ENCODE results near the gene NPTX2.

NPTX2 gene

DNA sequence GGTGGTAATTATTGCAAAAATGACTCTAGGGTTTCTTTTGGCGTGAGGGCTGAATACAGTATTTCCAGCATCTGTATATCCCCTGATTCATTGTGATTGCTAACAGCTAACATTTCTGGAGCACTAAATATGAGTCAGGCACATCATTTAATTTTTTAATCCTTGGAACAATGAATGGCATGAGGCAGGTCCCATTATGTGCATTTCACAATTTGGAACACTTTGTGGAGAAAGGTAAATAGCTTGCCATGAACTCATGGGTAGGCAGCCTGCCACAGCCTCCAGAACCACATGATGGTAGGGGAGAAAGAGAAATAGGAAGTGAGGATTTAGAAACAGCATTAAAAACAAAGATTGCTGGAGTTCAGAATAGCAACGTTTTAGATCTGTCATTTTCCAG is 1.7 kb downstream of the NPTX2 start:
- DNase-seq, result no peak

DNA sequence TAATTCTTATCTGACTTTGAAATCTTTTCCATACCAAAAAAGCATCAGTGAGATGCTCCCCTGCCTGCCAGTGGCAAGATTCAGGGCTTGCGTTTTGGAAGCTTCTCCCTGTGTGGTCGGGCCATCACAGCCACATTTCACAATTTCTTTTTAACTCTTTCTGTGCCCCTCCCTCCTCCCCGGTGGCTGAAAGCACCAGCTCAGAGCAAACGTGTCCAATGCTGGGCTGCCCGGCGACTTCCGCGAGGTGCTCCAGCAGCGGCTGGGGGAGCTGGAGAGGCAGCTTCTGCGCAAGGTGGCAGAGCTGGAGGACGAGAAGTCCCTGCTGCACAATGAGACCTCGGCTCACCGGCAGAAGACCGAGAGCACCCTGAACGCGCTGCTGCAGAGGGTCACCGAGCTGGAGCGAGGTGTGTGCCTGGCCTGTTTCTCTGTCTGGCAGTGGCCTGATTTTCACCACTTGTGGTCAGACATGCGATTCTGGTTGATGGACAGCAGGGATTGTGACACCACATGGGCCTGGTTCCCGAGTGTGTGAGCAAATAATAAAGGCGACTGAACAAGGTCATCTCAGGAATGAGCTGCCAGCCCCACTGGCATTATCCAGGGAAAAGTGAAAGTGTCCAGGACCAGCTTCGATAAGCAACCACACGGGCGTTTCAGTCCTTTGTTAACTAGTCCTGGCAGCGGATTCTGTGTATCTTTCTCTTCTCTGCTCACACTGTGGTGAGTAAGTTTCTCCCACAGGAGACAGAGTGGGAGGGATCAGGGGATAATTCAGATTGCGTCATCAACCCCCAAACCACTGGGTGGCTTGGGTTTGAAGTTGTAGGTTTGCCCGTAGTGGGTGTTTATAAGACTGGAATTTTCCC is 2.6 kb downstream of the NPTX2 start:
- no peak for DNase-seq

DNA sequence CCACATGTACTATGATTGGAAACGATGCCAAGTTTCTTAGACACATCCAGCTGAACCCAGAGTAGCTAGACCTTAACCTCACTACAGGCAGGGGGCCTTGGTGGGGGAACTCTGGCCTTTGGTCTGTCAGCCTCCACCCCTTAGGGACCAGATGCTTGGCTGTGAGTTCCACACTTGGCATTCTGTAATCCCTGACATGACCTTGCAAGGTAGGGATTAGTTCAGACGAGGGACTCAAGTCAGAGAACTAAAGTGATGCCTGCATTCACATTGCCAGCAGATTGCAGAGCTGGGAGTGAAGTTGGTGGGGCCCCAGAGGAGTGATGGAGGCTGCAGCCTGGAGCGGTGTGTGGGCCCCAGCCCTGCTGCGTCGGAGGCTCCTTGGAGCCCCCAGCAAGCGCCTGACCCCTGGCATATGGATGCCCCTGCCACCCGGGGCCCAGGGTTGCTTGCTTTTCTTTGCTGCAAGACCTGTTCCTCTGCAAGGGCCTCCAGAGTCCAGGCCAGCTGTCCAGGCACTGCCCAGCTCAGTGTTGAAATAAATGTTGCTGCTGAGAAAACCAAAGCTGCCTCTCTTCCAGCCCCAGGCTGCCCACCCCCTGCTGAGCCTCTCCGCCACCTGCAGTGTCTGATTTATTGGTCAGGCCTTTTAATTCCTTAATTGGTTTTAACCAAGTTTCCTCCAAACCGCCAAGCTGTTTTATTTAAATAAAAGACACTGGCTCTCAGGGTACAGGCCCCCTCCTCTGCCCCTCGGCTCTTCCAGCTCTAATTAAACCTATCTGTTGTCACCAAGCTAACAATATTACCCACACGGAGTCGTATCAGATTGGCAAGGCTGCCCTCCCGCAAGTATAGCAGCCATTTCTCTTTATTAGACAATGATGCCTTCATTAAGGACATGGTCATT is 4.7 kb downstream of the NPTX2 start:
- no peak for DNase-seq

DNA sequence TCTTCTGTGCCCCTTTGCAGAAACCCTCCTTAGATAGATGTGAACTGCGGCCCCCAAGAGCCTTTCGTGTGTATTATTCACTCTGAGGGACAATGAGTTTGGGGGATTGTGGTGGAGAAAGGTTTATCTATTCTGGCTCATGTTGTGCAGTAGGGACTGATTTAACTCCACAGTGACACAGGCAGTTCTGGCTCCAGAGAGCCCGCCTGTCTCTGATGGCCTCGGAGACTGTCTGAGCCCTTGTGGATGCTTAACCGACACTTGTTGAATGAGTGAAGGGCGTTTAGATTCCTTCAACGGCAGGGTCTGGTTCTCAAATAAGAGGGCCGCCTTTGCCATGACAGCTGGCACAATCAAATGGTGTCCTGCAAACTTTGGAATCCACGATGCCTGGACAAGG is 5.8 kb downstream of the NPTX2 start:
- no peak for DNase-seq

DNA sequence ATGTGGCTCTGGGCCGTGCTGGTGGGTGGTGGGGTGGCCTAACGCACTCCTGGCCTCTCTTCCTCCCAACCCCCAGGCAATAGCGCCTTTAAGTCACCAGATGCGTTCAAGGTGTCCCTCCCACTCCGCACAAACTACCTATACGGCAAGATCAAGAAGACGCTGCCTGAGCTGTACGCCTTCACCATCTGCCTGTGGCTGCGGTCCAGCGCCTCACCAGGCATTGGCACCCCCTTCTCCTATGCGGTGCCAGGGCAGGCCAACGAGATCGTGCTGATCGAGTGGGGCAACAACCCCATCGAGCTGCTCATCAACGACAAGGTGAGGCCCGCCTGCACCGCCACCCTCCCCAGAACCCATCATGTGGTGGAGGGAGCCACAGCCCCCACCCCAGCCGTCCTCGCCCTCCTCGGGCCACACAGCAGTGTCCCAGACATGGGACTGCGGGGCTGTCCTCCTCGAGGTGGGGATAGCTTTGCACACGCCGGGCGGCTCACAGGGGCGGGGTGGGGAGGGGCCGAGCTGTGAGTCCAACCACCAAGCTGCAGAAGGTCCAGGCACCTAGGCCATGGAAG is 7.8 kb downstream of the NPTX2 start:
- DNase-seq, result no peak

DNA sequence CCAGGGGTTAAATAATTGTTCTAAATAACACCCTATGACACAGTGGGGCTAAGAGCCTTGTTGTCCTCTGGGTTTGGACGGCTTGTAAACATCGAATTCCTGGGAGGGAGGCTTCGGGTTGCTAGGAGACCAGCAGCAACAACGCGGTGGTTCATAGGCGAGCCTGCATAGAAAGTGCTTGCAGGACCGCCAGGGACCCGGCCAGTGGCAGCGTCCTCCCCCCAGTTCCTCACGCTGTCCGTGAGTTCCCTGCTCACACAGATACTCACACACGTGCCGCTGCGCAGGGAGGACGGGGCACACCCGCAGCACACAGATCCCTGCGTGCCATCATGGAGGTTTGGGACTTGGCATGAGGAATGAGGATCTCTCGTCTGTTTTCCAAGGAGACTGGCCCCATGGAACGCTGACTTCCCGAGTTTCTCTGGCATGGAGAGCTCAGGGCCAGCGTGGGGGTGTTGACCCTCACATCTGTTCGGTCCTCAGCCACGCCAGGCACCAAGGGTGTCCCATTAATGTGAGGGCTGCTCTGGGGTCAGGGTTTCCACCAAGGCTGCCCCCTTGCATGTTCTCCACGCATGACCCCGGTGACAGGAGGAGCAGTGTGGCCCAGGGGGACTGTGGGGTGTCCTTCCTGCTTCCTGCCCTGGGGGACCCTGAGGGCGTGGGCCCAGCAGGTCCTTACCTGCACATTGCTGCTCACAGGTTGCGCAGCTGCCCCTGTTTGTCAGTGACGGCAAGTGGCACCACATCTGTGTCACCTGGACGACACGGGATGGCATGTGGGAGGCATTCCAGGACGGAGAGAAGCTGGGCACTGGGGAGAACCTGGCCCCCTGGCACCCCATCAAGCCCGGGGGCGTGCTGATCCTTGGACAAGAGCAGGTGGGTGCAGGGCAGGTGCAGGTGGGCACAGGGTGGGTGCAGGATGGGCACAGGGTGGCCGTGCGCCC is 9.7 kb downstream of the NPTX2 start:
- DNase-seq, result no peak

DNA sequence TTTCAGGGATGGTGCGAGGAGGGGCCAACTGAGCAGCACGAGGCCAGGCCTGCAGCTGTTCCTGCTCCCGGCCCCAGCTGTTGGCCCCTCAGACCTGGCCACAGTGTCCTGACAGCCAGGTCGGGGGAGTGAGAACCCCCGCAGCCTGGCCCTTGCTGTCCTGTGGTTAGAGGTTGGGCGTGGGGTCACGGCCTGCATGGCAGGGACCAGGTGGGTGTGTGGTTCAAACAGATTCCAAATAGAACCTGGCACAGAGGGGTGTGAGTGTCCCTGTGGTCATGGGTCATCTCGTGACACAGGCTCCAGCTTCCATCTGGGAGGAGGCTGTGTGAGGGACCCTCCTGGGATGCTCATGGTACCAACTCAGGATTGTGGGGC is 10.3 kb downstream of the NPTX2 start:
- no peak for DNase-seq

DNA sequence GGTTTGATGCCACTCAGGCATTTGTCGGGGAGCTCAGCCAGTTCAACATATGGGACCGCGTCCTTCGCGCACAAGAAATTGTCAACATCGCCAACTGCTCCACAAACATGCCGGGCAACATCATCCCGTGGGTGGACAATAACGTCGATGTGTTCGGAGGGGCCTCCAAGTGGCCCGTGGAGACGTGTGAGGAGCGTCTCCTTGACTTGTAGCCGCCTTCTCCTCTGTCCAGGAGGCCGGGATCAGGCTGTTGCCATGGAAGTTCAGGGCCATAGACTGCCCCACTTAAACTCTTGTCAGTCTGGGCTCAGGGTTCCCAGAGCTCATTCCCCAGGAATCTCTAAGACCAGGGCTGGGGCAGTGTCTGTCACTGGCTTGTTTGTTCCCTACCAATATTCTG is 11.3 kb downstream of the NPTX2 start:
- DNase-seq, result no peak

DNA sequence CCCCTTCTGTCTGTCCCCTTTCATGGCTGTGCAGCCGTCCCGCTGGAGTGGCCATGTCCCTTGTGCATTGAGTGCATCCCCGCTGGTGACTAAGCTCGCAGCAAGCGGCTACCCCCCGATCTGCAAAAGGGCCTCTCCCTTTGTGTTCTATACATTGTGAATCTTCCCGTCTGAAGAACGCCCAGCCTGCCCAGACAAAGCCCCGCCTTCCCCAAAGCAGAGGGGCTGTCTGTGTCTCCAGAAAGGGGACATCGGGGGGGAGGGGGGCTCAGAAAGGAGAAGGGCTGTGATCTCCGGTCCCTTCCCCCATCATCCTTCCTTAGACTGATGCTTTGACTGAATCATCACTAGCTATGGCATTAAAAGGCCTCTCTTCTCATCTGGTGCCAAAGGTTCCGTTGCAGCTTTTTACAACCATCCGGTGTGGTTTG is 11.9 kb downstream of the NPTX2 start:
- DNase-seq, result no peak

DNA sequence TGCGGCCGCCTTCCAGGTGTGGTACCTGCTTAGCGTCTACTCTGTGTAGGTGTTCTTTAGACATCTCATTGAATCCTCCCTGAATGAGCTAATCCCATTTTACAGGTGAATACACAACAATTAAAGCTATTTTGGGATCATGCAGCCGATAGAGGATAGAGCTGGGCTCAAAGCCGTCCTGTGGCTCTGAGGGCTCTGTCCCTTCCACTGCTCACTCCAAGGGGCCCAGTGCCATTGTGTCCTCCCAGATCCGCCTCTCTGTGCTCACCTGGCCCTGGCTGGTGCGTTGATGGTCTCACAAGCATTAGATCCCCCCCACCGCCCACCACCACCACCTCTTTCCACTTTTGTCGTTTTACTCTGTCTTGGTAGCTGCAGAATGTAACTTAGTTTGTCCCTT is 13.1 kb downstream of the NPTX2 start:
- DNase-seq, result no peak

DNA sequence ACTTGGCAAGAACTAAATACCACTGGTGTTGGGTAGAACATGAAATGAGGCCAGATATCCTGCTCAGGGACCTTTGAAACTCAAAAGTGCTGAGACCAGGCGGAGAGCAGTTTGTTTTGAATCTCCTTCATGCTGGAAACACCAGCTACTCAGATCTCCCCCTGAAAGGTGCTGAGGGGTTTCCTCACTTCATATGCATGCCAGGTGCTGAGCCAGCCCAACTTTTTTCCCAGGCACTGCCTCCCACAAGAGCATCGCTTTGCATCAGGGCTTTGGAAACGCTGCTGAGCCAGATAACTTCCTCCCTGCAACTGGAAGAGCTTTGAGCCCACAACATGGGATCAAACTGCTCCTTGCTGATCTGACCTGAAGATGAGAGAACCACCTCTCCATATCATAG is 13.7 kb downstream of the NPTX2 start:
- DNase-seq, result no peak

DNA sequence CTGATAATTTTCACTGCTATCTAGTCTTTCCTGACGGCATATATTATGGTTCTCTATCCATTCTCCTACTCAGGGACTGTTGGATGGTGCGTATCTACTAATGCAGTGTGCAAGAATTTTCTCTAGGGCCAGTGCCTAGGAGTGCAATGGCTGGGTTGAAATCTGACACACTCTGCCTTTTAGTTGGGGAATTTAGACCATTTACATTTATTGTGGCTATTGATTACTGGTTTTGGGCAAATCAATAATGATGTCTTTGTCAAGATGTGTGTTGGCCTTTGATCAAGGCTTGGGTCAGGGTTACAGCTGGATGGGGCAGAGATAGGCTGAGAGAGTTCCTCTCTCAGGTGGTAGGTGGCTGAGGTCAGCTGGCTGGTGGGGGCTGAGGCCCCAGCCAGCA is 21.8 kb downstream of the NPTX2 start:
- no peak for DNase-seq

DNA sequence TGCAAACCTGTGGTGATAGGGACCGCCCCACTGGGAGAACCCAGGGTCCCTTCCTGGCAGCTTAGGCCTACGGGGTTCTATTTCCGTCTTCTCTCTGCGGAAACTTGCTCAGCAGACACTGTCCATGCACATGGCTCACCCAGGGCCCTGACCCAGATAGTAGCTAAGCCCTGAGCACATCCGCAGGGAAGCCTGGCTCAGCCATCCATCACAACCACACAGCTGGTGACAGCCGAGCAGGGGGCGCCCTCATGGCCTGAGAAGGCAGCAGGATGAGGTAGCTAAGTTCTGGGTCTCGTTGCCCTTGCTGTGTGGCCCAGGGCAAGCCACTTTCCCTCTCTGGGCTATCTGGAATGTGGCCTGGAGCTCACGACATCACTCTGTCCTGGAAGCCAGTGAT is 23.3 kb downstream of the NPTX2 start:
- DNase-seq, result no peak

DNA sequence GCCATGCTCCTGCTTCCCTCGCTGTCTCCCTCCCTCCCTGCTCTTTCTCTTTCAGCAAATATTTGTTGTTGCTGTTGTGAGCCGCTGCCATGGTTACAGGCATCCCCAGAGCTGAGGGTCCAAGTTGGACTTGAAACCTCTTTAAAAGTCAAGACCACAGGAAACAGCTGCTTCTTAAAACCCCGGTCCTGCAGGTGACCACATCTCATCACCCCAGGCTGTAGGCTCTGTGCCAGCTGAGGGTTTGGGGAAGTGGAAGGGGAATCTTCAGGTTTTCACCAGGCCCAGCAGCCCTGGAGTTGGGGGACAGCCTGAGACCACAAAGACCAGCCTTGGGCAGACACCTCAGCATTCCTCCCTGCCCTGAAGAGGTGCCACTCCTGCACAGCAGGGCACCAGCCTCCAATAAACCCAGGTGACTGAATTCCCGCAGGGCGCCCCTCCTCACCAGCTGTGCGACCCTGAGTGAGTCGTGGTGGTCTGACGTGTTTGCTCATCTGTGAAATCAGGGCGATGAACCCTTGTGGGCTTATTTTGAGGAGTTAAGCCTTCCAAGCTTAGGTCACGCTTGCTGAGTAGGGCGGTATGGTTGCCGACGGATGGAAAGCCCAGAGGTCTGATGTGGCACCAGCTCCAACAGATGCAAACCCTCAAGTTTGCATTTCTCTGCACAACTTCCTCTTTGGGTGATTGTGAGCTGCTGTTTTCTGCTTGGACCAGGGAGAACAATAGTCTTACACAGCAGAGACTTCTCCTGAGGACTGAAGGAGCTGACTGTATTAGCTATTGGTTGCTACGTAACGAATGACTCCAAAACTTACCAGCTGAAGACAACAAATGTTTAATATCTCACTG is 24.8 kb downstream of the NPTX2 start:
- no peak for DNase-seq

DNA sequence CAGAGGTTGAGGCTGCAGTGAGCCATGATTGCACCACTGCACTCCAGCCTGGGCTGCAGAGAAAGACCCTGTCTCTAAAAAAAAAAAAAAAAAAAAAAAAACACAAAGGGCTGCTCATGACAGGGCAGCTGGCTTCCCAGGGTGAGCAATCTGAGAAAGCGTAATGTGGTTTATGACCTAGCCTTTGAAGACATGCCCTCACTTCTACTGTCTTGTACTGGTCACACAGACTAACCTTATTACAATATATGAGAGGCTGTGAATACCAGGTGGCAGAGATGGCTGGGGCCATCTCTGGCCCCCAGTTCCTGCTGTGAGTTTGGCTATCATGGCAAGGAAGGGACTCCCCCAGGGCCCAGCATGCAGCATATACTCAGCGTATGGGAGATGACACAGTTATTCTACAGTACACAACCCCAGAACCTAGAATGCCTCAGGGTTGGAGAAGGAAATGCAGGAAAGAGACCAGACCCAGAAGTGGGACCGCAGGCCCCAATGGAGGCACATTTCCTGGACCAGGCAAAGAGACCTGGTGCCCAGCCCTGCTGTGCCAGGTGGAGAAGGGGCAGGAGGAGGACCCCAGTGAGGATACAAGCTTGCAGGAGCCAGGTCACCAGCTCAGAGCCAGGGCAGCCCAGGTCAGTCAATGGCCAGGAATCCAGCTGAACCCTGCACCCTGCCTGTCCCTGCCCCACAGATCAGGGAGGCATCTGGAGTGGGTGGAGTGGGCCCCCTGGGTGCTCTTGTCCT is 26.3 kb downstream of the NPTX2 start:
- DNase-seq, result no peak

DNA sequence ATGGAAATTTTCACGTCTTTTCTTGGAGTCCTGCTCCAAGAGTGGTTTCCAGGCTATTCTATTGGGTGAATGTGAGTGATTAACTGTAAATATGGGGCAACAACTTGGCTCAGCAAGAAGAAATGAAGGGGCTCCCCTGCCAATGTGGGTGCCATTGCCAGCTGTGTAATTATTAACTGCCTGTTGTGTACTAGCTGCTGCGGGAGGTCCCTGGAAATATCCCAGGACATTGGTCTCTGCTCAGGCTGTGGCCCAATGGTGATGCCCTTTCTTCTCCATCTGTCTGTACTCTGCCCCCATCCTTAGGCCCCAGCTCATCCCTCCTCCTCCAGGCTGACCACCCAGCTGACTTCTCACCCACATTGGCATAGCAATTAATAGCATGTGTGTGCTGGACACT is 29.4 kb downstream of the NPTX2 start:
- DNase-seq, result no peak

DNA sequence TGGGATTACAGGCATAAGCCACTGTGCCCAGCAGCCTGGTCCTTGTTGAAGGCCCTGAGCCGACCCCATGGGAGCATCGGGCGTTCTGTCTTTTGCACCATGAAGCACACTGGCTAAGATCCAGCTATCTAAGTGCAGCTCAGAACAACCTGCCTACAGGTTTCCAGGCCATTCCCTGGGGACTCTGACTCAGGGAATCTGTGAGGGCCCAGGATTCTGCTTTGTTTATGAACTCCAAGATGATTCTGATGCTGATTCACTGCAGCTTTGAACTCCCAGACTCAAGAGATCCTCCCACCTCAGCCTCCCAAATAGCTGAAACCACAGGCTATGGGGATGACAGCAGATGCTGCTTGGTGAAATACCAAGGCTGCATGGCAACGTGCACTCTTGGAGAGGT is 30.2 kb downstream of the NPTX2 start:
- DNase-seq, result no peak

DNA sequence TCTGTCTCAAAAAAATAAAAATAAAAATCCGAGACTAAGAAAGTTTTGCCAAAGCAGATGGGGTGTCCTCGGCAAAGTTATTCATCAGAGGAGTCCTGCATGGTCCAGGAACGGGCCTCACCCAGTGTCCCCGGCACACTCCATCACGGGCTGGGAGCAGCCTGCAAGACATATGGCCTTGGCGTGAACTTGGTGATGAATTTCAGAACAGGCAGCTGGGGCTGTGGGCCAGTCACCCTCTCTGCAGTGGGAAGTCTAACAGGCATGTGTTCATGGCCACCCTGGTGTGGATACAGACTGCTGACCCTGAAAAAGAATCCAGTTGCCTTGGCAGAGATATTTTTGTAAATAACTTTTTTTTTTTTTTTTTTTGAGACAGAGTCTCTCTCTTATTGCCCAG is 34.7 kb downstream of the NPTX2 start:
- DNase-seq, result no peak

DNA sequence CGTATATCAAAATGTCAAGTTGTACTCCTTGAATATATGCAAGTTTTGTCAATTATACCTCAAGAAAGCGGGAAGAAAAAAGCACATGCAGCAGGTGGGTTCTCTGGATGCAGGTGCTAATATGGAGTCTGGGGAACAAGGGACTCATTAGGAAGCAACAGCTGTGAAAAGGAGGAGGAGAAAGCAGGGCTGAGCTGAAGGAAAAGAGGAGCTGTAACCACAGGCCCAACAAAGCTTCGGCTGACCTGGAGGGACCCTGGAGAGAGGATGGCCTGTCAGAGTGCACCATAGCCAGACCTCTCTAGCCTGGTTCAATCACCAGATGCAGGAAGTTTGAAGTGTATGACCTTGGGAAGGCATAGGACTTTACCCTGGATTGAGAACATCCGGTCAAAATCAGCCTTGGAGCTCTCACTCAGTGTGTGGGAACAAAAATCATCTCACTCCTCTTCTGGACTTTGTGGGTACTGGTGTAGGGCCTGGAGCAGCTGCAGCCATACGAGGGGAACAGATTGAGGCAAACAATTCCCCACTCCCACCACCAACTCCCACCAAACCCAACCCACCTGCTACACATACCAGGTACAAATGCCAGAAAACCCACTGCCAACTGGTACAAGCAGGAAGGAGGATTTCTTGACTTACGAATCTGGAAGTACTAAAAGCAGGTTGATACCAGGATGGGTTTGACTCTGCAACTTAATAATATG is 36.7 kb downstream of the NPTX2 start:
- DNase-seq, result no peak
